A549 (cell line): ENCODE measurements around the gene RASL10A. TPM values are rescaled to one million over a fixed set of nuclear protein-coding genes. Genes with fewer than 3 reads are reported as not detected.

Experiments
- ATAC-seq, 2 experiments: fragments of 200-7000 bp in 1 of 2; fragments of >200 bp in 1 of 2; cut with Nextera tagmentation in 1 of 2; cut with Tn5 transposase in 1 of 2; 3 replicates each; pipeline versions ENCODE4 v1.8.0 to v1.9.1; 2018 to 2020; ENCODE audit warnings: mild to moderate bottlenecking in 1 of 2, moderate library complexity in 1 of 2
- CTCF ChIA-PET: fragments of 300-600 bp; sonication (Branson Sonifier 250); formaldehyde crosslinking; extraction: SDS; loops from one replicate; lab custom pipeline; 2021; ENCODE audit warnings: antibody characterized with exemption, inconsistent platforms; lab: Yijun Ruan, JAX
- POLR2A ChIA-PET: fragments of 350-600 bp; formaldehyde crosslinking; extraction: SDS; loops from one replicate; lab custom pipeline; 2021; ENCODE audit warnings: antibody characterized with exemption, inconsistent platforms; lab: Yijun Ruan, JAX
- DNase-seq, 2 experiments: peaks; one replicate each; pipeline versions ENCODE4 v3.0.0 to v3.0.0-alpha.2; 2011 to 2016; ENCODE audit warnings: low read depth in 1 of 2, low spot score in 1 of 2
- FAIRE-seq: peaks from 2 replicates; lab custom pipeline; 2011; peaks lifted over from hg19 to GRCh38; lab: Jason Lieb, UNC
- H3K27ac ChIP-seq, 2 experiments: fragments of >200 bp; sonication (Bioruptor Twin); formaldehyde crosslinking; 3 replicates each; pipeline ENCODE4 v1.5.1; 2016 to 2017
- H3K4me1 ChIP-seq: fragments of >200 bp; sonication (Bioruptor Twin); formaldehyde crosslinking; 3 replicates; pipeline ENCODE4 v1.6.1; 2016
- H3K4me2 ChIP-seq: fragments of >200 bp; sonication (Bioruptor Twin); formaldehyde crosslinking; 3 replicates; pipeline ENCODE4 v1.6.1; 2016
- H3K4me3 ChIP-seq: fragments of >200 bp; sonication (Bioruptor Twin); formaldehyde crosslinking; 3 replicates; pipeline ENCODE4 v1.5.1; 2016
- H3K9me3 ChIP-seq: fragments of >200 bp; sonication (Bioruptor Twin); formaldehyde crosslinking; 3 replicates; pipeline ENCODE4 v1.6.1; 2016
- CEBPB ChIP-seq, 2 experiments: fragments of >200 bp in 1 of 2; sonication (Bioruptor Twin) in 1 of 2; formaldehyde crosslinking in 1 of 2; IDR thresholded peaks; 2 replicates each; pipeline ENCODE4 v1.6.1; 2012 to 2016
- CTCF ChIP-seq: fragments of >200 bp; sonication (Bioruptor Twin); formaldehyde crosslinking; IDR thresholded peaks from 3 replicates; pipeline ENCODE4 v1.5.1; 2016
- EHF ChIP-seq: fragments of 250-450 bp; sonication (Bioruptor Pico); IDR thresholded peaks from 2 replicates; pipeline ENCODE4 v1.5.0; 2020; ENCODE audit warnings: mild to moderate bottlenecking
- ELK1 ChIP-seq: fragments of 150-350 bp; IDR thresholded peaks from 2 replicates; pipeline ENCODE4 v1.6.1; 2014; ENCODE audit warnings: low read depth, mild to moderate bottlenecking, low read length
- EP300 ChIP-seq, 2 experiments: fragments of >200 bp; sonication (Bioruptor Twin); formaldehyde crosslinking; IDR thresholded peaks; 2 replicates in 1 of 2; 3 replicates in 1 of 2; pipeline ENCODE4 v1.6.1; 2016 to 2017
- FOSB ChIP-seq: fragments of 250-450 bp; sonication (Bioruptor Pico); IDR thresholded peaks from 2 replicates; pipeline ENCODE4 v1.5.0; 2020; ENCODE audit warnings: mild to moderate bottlenecking, moderate library complexity
- FOSL2 ChIP-seq, 2 experiments: fragments of 450-650 bp in 1 of 2; fragments of >200 bp in 1 of 2; sonication (Bioruptor Twin) in 1 of 2; formaldehyde crosslinking; IDR thresholded peaks; 2 replicates each; pipeline versions ENCODE4 v1.5.0 to v1.6.1; 2016 to 2020; ENCODE audit warnings: mild to moderate bottlenecking in 1 of 2, moderate library complexity in 1 of 2
- FOXS1 ChIP-seq: fragments of 250-450 bp; sonication (Bioruptor Pico); IDR thresholded peaks from 2 replicates; pipeline ENCODE4 v1.5.0; 2020; ENCODE audit warnings: mild to moderate bottlenecking, moderate library complexity
- HDAC2 ChIP-seq: fragments of 200-600 bp; sonication (generic); IDR thresholded peaks from 2 replicates; pipeline ENCODE4 v1.6.1; 2016
- HES2 ChIP-seq: fragments of >200 bp; sonication (Bioruptor Twin); formaldehyde crosslinking; IDR thresholded peaks from 2 replicates; pipeline ENCODE4 v1.6.1; 2016
- HEYL ChIP-seq: fragments of 250-450 bp; sonication (Bioruptor Pico); IDR thresholded peaks from 2 replicates; pipeline ENCODE4 v1.8.0; 2021; ENCODE audit warnings: mild to moderate bottlenecking, moderate library complexity
- HOXA7 ChIP-seq: fragments of 250-450 bp; sonication (Bioruptor Pico); IDR thresholded peaks from 2 replicates; pipeline ENCODE4 v1.5.0; 2020; ENCODE audit warnings: mild to moderate bottlenecking, moderate library complexity
- JUN ChIP-seq, 2 experiments: fragments of >200 bp; sonication (Bioruptor Twin); formaldehyde crosslinking; IDR thresholded peaks; 2 replicates in 1 of 2; 3 replicates in 1 of 2; pipeline ENCODE4 v1.6.1; 2016 to 2017
- KDM1A ChIP-seq: fragments of 200-600 bp; sonication (generic); IDR thresholded peaks from 2 replicates; pipeline ENCODE4 v1.6.1; 2016; ENCODE audit warnings: low read depth, mild to moderate bottlenecking
- KDM5A ChIP-seq: fragments of 200-600 bp; sonication (generic); IDR thresholded peaks from 2 replicates; pipeline ENCODE4 v1.6.1; 2016; ENCODE audit warnings: antibody characterized with exemption, mild to moderate bottlenecking
- MYC ChIP-seq: IDR thresholded peaks from 2 replicates; pipeline ENCODE4 v1.6.1; 2012; ENCODE audit warnings: mild to moderate bottlenecking, inconsistent platforms, low read length, improper control_type of control experiment, borderline replicate concordance
- NR3C1 ChIP-seq: fragments of >200 bp; sonication (Bioruptor Twin); formaldehyde crosslinking; IDR thresholded peaks from 3 replicates; pipeline ENCODE4 v1.6.1; 2017
- PBX3 ChIP-seq: IDR thresholded peaks from 2 replicates; pipeline ENCODE4 v1.6.1; 2012
- POLR2A ChIP-seq: IDR thresholded peaks from 2 replicates; pipeline ENCODE4 v1.6.1; 2012; ENCODE audit warnings: mild to moderate bottlenecking, low read length
- RAD21 ChIP-seq, 2 experiments: fragments of >200 bp in 1 of 2; sonication (Bioruptor Twin) in 1 of 2; formaldehyde crosslinking in 1 of 2; IDR thresholded peaks in 1 of 2; conservative IDR thresholded peaks in 1 of 2; 2 replicates in 1 of 2; 3 replicates in 1 of 2; pipeline ENCODE4 v1.6.1; 2012 to 2018; ENCODE audit warnings: inconsistent platforms in 1 of 2
- RARB ChIP-seq: fragments of 250-450 bp; sonication (Bioruptor Pico); IDR thresholded peaks from 2 replicates; pipeline ENCODE4 v1.8.0; 2021; ENCODE audit warnings: mild to moderate bottlenecking, moderate library complexity
- RCOR1 ChIP-seq: fragments of 150-350 bp; IDR thresholded peaks from 2 replicates; pipeline ENCODE4 v1.6.1; 2014; ENCODE audit warnings: antibody characterized with exemption, low read length, low read depth
- REST ChIP-seq: fragments of 200-600 bp; sonication (generic); IDR thresholded peaks from 2 replicates; pipeline ENCODE4 v1.6.1; 2016; ENCODE audit warnings: antibody characterized with exemption, mild to moderate bottlenecking, moderate library complexity
- TFCP2L1 ChIP-seq: fragments of 250-450 bp; sonication (Bioruptor Pico); IDR thresholded peaks from 2 replicates; pipeline ENCODE4 v1.5.0; 2021; ENCODE audit warnings: mild to moderate bottlenecking
- ZC3H11A ChIP-seq: fragments of 450-650 bp; IDR thresholded peaks from 2 replicates; pipeline ENCODE4 v1.6.1; 2014; ENCODE audit warnings: antibody characterized with exemption, mild to moderate bottlenecking
- ZNF302 ChIP-seq: fragments of 250-450 bp; sonication (Bioruptor Pico); IDR thresholded peaks from 2 replicates; pipeline ENCODE4 v1.9.0; 2021; ENCODE audit warnings: inconsistent platforms, mild to moderate bottlenecking, moderate library complexity
- WGBS: methylation state at CpG from one replicate; pipeline ENCODE4 v1.1.6; 2017; ENCODE audit errors: missing lambda C conversion rate; 5-methylcytosine and 5-hydroxymethylcytosine counted together
- polyA plus RNA-seq, 4 experiments: library from polyadenylated mRNA; depleted of rRNA in 3 of 4; stranded (reverse); fragments of >200 nt; fragmentation: RNase III in 1 of 4; extraction: RNeasy Plus Mini Kit Qiagen cat#74134 plus additional on column Dnase treatment in 1 of 4; gene quantifications; 2 replicates in 3 of 4; 3 replicates in 1 of 4; pipeline ENCODE4 v1.2.3, GENCODE V29; 2011 to 2017

The RASL10A gene
- polyA plus RNA-seq, 2 of the 4 experiments (the other 2 are of a cell fraction), result 0.08 to 0.25 TPM

- TF ChIP-seq ELK1 (no peak), RARB (no peak)
Measured at GRCh38 chr22:29339381-29340235, 24.1 kb upstream of the RASL10A start (continued).

- FAIRE-seq, result no peak
- H3K9me3 ChIP-seq, result no peaks in the 10 kb centered on the region
- no peak for DNase-seq
- no peak overlapping the region for H3K27ac ChIP-seq
- no peak overlapping the region for H3K4me3 ChIP-seq
- ChIA-PET POLR2A (no interaction called here), CTCF (no interaction called here)
- no peak for ATAC-seq
- 88% methylated on average over 6 of the region's 6 CpGs for WGBS
- H3K4me1 ChIP-seq, result peaks cover 5% of the 10 kb centered on the region; the same call in 2 of the 3 replicates
- no peak overlapping the region for H3K4me2 ChIP-seq
- TF ChIP-seq TFCP2L1 (no peak), NR3C1 (no peak), RAD21 (conservative IDR thresholded peaks at IDR 0.05 in 1 of 2, IDR thresholded peaks at IDR 0.05 in 1 of 2) (no peak), HEYL (CRISPR knock-in tag) (no peak), EP300 (IDR thresholded peaks at IDR 0.05) (no peak), JUN (IDR thresholded peaks at IDR 0.05) (no peak), FOXS1 (CRISPR knock-in tag) (no peak), FOSL2 (IDR thresholded peaks at IDR 0.05) (no peak), FOSL2 (CRISPR knock-in tag; IDR thresholded peaks at IDR 0.05) (no peak), KDM1A (no peak), FOSB (no peak), KDM5A (no peak), HOXA7 (CRISPR knock-in tag) (no peak), CTCF (no peak), PBX3 (no peak)
Measured at GRCh38 chr22:29338398-29338797, 22.9 kb upstream of the RASL10A start.

GRCh38 chr22:29337631-29338284 lies 22.3 kb upstream of the RASL10A start:
- CTCF ChIA-PET, result interaction anchor here (0.7 kb wide), 1 partner anchor 31 kb away, joined by 3 read pairs; the partner anchor contains the start of gene GAS2L1
- 90% methylated on average over 11 of the region's 12 CpGs for WGBS
- Histone ChIP-seq H3K4me2 (no peak overlapping the region), H3K4me1 (peaks cover 5% of the 10 kb centered on the region; the same call in 2 of the 3 replicates), H3K4me3 (no peak overlapping the region), H3K9me3 (no peaks in the 10 kb centered on the region), H3K27ac (no peak overlapping the region)
- TF ChIP-seq MYC (no peak), EHF (CRISPR knock-in tag) (no peak), CEBPB (IDR thresholded peaks at IDR 0.05) (no peak), ZNF302 (CRISPR knock-in tag) (no peak), ZC3H11A (no peak), HDAC2 (no peak), POLR2A (no peak), HES2 (no peak), RCOR1 (no peak), REST (no peak)
- FAIRE-seq, result no peak
- POLR2A ChIA-PET, result no interaction called here
- ATAC-seq, result no peak
- no peak for DNase-seq
